SIG-M5 (cell line): ENCODE measurements around the gene CACNG4.

Experiments used
- DNase-seq: peaks from one replicate; lab custom pipeline; 2025; lab: John Stamatoyannopoulos, UW

CACNG4 gene

GRCh38 chr17:66985338-66986237 is 21.1 kb downstream of the CACNG4 start:
- no peak for DNase-seq

- no peak for DNase-seq
These were observed 22.2 kb downstream of the CACNG4 start for GRCh38 chr17:66986659-66987058.

- DNase-seq, result no peak
These were observed 22.6 kb downstream of the CACNG4 start for GRCh38 chr17:66987059-66987616.

- DNase-seq, result no peak
These were observed 23.7 kb downstream of the CACNG4 start for GRCh38 chr17:66988069-66988798.

GRCh38 chr17:66989076-66989475 is 24.6 kb downstream of the CACNG4 start:
- DNase-seq, result no peak

- no peak for DNase-seq
These were observed 25.1 kb downstream of the CACNG4 start for GRCh38 chr17:66989579-66989978.

GRCh38 chr17:66990047-66990446 is 25.5 kb downstream of the CACNG4 start:
- no peak for DNase-seq

GRCh38 chr17:66992911-66993442 is 28.5 kb downstream of the CACNG4 start:
- DNase-seq, result no peak

GRCh38 chr17:66994361-66994760 is 29.9 kb downstream of the CACNG4 start:
- DNase-seq, result no peak

GRCh38 chr17:66994930-66995535 is 30.5 kb downstream of the CACNG4 start:
- no peak for DNase-seq

- DNase-seq, result no peak
These were observed 31.4 kb downstream of the CACNG4 start for GRCh38 chr17:66995944-66996343.

- DNase-seq, result no peak
These were observed 32.4 kb downstream of the CACNG4 start for GRCh38 chr17:66996926-66997325.

GRCh38 chr17:67003231-67003630 is 38.7 kb downstream of the CACNG4 start:
- no peak for DNase-seq

GRCh38 chr17:67004181-67004580 is 39.7 kb downstream of the CACNG4 start:
- no peak for DNase-seq

- no peak for DNase-seq
These were observed 42.8 kb downstream of the CACNG4 start for GRCh38 chr17:67007266-67007665.

GRCh38 chr17:67008101-67008500 is 43.6 kb downstream of the CACNG4 start:
- DNase-seq, result no peak

- no peak for DNase-seq
These were observed 47.1 kb downstream of the CACNG4 start for GRCh38 chr17:67011527-67012175.

GRCh38 chr17:67013891-67014290 is 49.4 kb downstream of the CACNG4 start:
- no peak for DNase-seq

GRCh38 chr17:67015001-67015400 is 50.5 kb downstream of the CACNG4 start:
- DNase-seq, result no peak

- no peak for DNase-seq
These were observed 51.7 kb downstream of the CACNG4 start for GRCh38 chr17:67016039-67016762.

- DNase-seq, result no peak
These were observed 53.4 kb downstream of the CACNG4 start for GRCh38 chr17:67017910-67018309.
